Mesendoderm (in vitro differentiated cells): ENCODE measurements around the gene ANKS1A.
"Not testable (repeated sequence)": the region's sequence is repeated elsewhere in the genome, so short reads cannot be mapped to it uniquely, and the experiment has no call there.

Source experiments
- DNase-seq: peaks from one replicate; pipeline ENCODE4 v3.0.0; 2013
- H2AK5ac ChIP-seq: 2 replicates; pipeline ENCODE4 v1.6.1; 2013; ENCODE audit warnings: low read length, inconsistent platforms
- H2BK120ac ChIP-seq: 2 replicates; pipeline ENCODE4 v1.6.1; 2013; ENCODE audit warnings: low read depth, mild to moderate bottlenecking, low read length, moderate library complexity, mixed read lengths
- H2BK15ac ChIP-seq: replicated peaks from 2 replicates; pipeline ENCODE4 v1.6.1; 2013; ENCODE audit warnings: low read depth, mild to moderate bottlenecking, moderate library complexity
- H2BK5ac ChIP-seq: 2 replicates; pipeline ENCODE4 v1.6.1; 2013; ENCODE audit warnings: low read length, inconsistent platforms
- H3K18ac ChIP-seq: 2 replicates; pipeline ENCODE4 v1.6.1; 2013; ENCODE audit warnings: mild to moderate bottlenecking, low read length, mixed read lengths
- H3K23ac ChIP-seq: one replicate; pipeline ENCODE4 v1.6.1; 2013; ENCODE audit warnings: low read length
- H3K27ac ChIP-seq: 2 replicates; pipeline ENCODE4 v1.5.1; 2013; ENCODE audit warnings: low read depth, mild to moderate bottlenecking, inconsistent platforms, low read length, moderate library complexity
- H3K27me3 ChIP-seq: 2 replicates; pipeline ENCODE4 v1.6.1; 2013; ENCODE audit warnings: low read length, control low read depth, mild to moderate bottlenecking, inconsistent platforms; ENCODE audit not compliant: insufficient read depth, poor library complexity
- H3K36me3 ChIP-seq: 2 replicates; pipeline ENCODE4 v1.6.1; 2013; ENCODE audit warnings: low read length, inconsistent platforms; ENCODE audit not compliant: control insufficient read depth, insufficient read depth
- H3K4ac ChIP-seq: one replicate; pipeline ENCODE4 v1.6.1; 2013; ENCODE audit warnings: low read depth, mild to moderate bottlenecking, low read length, moderate library complexity
- H3K4me1 ChIP-seq: 2 replicates; pipeline ENCODE4 v1.6.1; 2013; ENCODE audit warnings: low read depth, low read length, inconsistent platforms; ENCODE audit not compliant: control insufficient read depth
- H3K4me2 ChIP-seq: 2 replicates; pipeline ENCODE4 v1.6.1; 2013; ENCODE audit warnings: low read length
- H3K4me3 ChIP-seq: 2 replicates; pipeline ENCODE4 v1.5.1; 2013; ENCODE audit warnings: mild to moderate bottlenecking, low read length
- H3K56ac ChIP-seq: one replicate; pipeline ENCODE4 v1.6.1; 2013; ENCODE audit warnings: low read length
- H3K79me1 ChIP-seq: 2 replicates; pipeline ENCODE4 v1.6.1; 2013; ENCODE audit warnings: low read length, inconsistent platforms
- H3K79me2 ChIP-seq: 2 replicates; pipeline ENCODE4 v1.6.1; 2013; ENCODE audit warnings: mild to moderate bottlenecking, low read length; ENCODE audit not compliant: control insufficient read depth, insufficient read depth
- H3K9ac ChIP-seq: 2 replicates; pipeline ENCODE4 v1.6.1; 2013; ENCODE audit warnings: low read length, inconsistent platforms
- H4K5ac ChIP-seq: one replicate; pipeline ENCODE4 v1.6.1; 2013; ENCODE audit warnings: low read length
- H4K8ac ChIP-seq: one replicate; pipeline ENCODE4 v1.6.1; 2013; ENCODE audit warnings: low read depth, mild to moderate bottlenecking, control low read depth, low read length, moderate library complexity
- WGBS: extraction: QIAGEN DNeasy Blood & Tissue Kit; methylation state at CpG from one replicate; pipeline ENCODE4 v1.1.7; 2013; ENCODE audit warnings: low lambda C conversion rate, missing lambda C conversion rate; ENCODE audit not compliant: insufficient coverage; ENCODE audit errors: extremely low coverage; 5-methylcytosine and 5-hydroxymethylcytosine counted together

The ANKS1A gene

GRCh38 chr6:34999153-34999552 is 110.1 kb downstream of the ANKS1A start:
- not testable (repeated sequence) for H3K36me3 ChIP-seq, H3K4me2 ChIP-seq, H3K27ac ChIP-seq, H2AK5ac ChIP-seq, H3K27me3 ChIP-seq, H3K56ac ChIP-seq, H4K5ac ChIP-seq, H3K18ac ChIP-seq, H4K8ac ChIP-seq, H3K79me2 ChIP-seq, DNase-seq, H3K9ac ChIP-seq, H3K79me1 ChIP-seq, H3K4me1 ChIP-seq, H3K4ac ChIP-seq, H2BK120ac ChIP-seq, H3K4me3 ChIP-seq, H2BK15ac ChIP-seq, H3K23ac ChIP-seq, H2BK5ac ChIP-seq
- no CpG with 5 or more reads among the region's 7 CpGs for WGBS

- not testable (repeated sequence) for H3K56ac ChIP-seq, H2AK5ac ChIP-seq, H3K23ac ChIP-seq, H3K4me1 ChIP-seq, H3K79me2 ChIP-seq, H3K27ac ChIP-seq, H3K9ac ChIP-seq, H2BK15ac ChIP-seq, H2BK5ac ChIP-seq, H3K79me1 ChIP-seq, H3K27me3 ChIP-seq, H3K4me3 ChIP-seq, H3K4me2 ChIP-seq, H3K4ac ChIP-seq, H4K8ac ChIP-seq, H3K18ac ChIP-seq, H4K5ac ChIP-seq, H2BK120ac ChIP-seq, DNase-seq, H3K36me3 ChIP-seq
- no CpG with 5 or more reads among the region's 4 CpGs for WGBS
Observed at GRCh38 chr6:34999962-35000361, 110.9 kb downstream of the ANKS1A start.

- not testable (repeated sequence) for H2AK5ac ChIP-seq, H3K4me3 ChIP-seq, H3K9ac ChIP-seq, H4K5ac ChIP-seq, H2BK5ac ChIP-seq, H2BK15ac ChIP-seq, H4K8ac ChIP-seq, H3K56ac ChIP-seq, H3K4me2 ChIP-seq, H3K36me3 ChIP-seq, H2BK120ac ChIP-seq, H3K79me1 ChIP-seq, H3K4ac ChIP-seq, H3K18ac ChIP-seq, DNase-seq, H3K23ac ChIP-seq, H3K79me2 ChIP-seq, H3K4me1 ChIP-seq, H3K27me3 ChIP-seq, H3K27ac ChIP-seq
- no CpG with 5 or more reads among the region's 6 CpGs for WGBS
Observed at GRCh38 chr6:35001349-35001748, 112.3 kb downstream of the ANKS1A start.

- not testable (repeated sequence) for H4K5ac ChIP-seq, H2BK5ac ChIP-seq, H2BK120ac ChIP-seq, H3K4ac ChIP-seq, H3K23ac ChIP-seq, H4K8ac ChIP-seq, H3K79me2 ChIP-seq, H3K79me1 ChIP-seq, H3K36me3 ChIP-seq, H3K56ac ChIP-seq, H3K27ac ChIP-seq, H2BK15ac ChIP-seq, H3K9ac ChIP-seq, H2AK5ac ChIP-seq, H3K27me3 ChIP-seq, H3K4me3 ChIP-seq, H3K4me2 ChIP-seq, H3K4me1 ChIP-seq, DNase-seq, H3K18ac ChIP-seq
- WGBS = no CpG with 5 or more reads among the region's 12 CpGs
Observed at GRCh38 chr6:35003886-35004530, 115.0 kb downstream of the ANKS1A start.

GRCh38 chr6:35007016-35007415 is 118.0 kb downstream of the ANKS1A start:
- Histone ChIP-seq H3K4me1 (no peaks in the 10 kb centered on the region), H3K9ac (no peak overlapping the region), H3K23ac (no peak overlapping the region), H3K27me3 (no peaks in the 10 kb centered on the region), H3K56ac (no peak overlapping the region), H3K4me3 (no peak overlapping the region), H2BK120ac (no peak overlapping the region), H4K5ac (no peak overlapping the region), H2AK5ac (no peak overlapping the region), H3K4ac (no peak overlapping the region), H2BK15ac (no peak overlapping the region), H3K79me1 (no peaks in the 10 kb centered on the region), H2BK5ac (no peak overlapping the region), H3K79me2 (no peaks in the 10 kb centered on the region), H3K4me2 (no peak overlapping the region), H3K27ac (no peak overlapping the region), H3K36me3 (no peaks in the 10 kb centered on the region), H3K18ac (no peak overlapping the region), H4K8ac (no peak overlapping the region)
- DNase-seq = peak; percentile 56
- WGBS = no CpG with 5 or more reads among the region's 2 CpGs

- H3K4me3 ChIP-seq = no peak overlapping the region
- no peak overlapping the region for H4K8ac ChIP-seq
- no peak overlapping the region for H3K18ac ChIP-seq
- no peak overlapping the region for H2BK120ac ChIP-seq
- no peak overlapping the region for H3K23ac ChIP-seq
- no peak overlapping the region for H3K27ac ChIP-seq
- no peak overlapping the region for H3K4ac ChIP-seq
- H3K4me2 ChIP-seq = no peak overlapping the region
- H3K56ac ChIP-seq = no peak overlapping the region
- no peaks in the 10 kb centered on the region for H3K79me1 ChIP-seq
- H2AK5ac ChIP-seq = no peak overlapping the region
- H3K27me3 ChIP-seq = no peaks in the 10 kb centered on the region
- H2BK15ac ChIP-seq = no peak overlapping the region
- no peak overlapping the region for H3K9ac ChIP-seq
- no peaks in the 10 kb centered on the region for H3K79me2 ChIP-seq
- no peak overlapping the region for H2BK5ac ChIP-seq
- no peaks in the 10 kb centered on the region for H3K4me1 ChIP-seq
- H4K5ac ChIP-seq = no peak overlapping the region
- DNase-seq = no peak
- no CpG with 5 or more reads among the region's 7 CpGs for WGBS
- H3K36me3 ChIP-seq = no peaks in the 10 kb centered on the region
Observed at GRCh38 chr6:35008858-35009257, 119.8 kb downstream of the ANKS1A start.
